Measurements from ENCODE around the gene SHISAL2B.

Gene SHISAL2B

GRCh38 chr5:64759960-64760660, 69.8 kb downstream of the SHISAL2B start:
- TF ChIP-seq POLR2A (IDR thresholded peaks at IDR 0.05; ENCODE audit: extremely low read depth, insufficient read length), result no peak
- no peak overlapping the region for H3K4me3 ChIP-seq (ENCODE audit: low read depth, low read length)
- DNase-seq (ENCODE audit: low read depth), result no peak

GRCh38 chr5:64763948-64764503, 73.7 kb downstream of the SHISAL2B start:
- no peak for DNase-seq (ENCODE audit: low read depth)
- no peak overlapping the region for H3K4me3 ChIP-seq (ENCODE audit: low read depth, low read length)
- TF ChIP-seq POLR2A (IDR thresholded peaks at IDR 0.05; ENCODE audit: extremely low read depth, insufficient read length) (no peak), MYC (IDR thresholded peaks at IDR 0.05; ENCODE audit: low read depth, low read length) (no peak)
- TF ChIP-seq, protein P1, sequence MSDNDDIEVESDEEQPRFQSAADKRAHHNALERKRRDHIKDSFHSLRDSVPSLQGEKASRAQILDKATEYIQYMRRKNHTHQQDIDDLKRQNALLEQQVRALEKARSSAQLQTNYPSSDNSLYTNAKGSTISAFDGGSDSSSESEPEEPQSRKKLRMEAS (IDR thresholded peaks at IDR 0.05; ENCODE audit: low read depth, low read length), result no peak
- TF ChIP-seq, protein P2, sequence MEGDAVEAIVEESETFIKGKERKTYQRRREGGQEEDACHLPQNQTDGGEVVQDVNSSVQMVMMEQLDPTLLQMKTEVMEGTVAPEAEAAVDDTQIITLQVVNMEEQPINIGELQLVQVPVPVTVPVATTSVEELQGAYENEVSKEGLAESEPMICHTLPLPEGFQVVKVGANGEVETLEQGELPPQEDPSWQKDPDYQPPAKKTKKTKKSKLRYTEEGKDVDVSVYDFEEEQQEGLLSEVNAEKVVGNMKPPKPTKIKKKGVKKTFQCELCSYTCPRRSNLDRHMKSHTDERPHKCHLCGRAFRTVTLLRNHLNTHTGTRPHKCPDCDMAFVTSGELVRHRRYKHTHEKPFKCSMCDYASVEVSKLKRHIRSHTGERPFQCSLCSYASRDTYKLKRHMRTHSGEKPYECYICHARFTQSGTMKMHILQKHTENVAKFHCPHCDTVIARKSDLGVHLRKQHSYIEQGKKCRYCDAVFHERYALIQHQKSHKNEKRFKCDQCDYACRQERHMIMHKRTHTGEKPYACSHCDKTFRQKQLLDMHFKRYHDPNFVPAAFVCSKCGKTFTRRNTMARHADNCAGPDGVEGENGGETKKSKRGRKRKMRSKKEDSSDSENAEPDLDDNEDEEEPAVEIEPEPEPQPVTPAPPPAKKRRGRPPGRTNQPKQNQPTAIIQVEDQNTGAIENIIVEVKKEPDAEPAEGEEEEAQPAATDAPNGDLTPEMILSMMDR (IDR thresholded peaks at IDR 0.05; ENCODE audit: low read depth, low read length), result no peak

GRCh38 chr5:64765804-64766504, 75.7 kb downstream of the SHISAL2B start:
- no peak for TF ChIP-seq MYC (IDR thresholded peaks at IDR 0.05; ENCODE audit: low read depth, low read length)
- TF ChIP-seq, protein P1 (IDR thresholded peaks at IDR 0.05; ENCODE audit: low read depth, low read length), result no peak
- no peak for TF ChIP-seq POLR2A (IDR thresholded peaks at IDR 0.05; ENCODE audit: extremely low read depth, insufficient read length)
- TF ChIP-seq, protein P2 (IDR thresholded peaks at IDR 0.05; ENCODE audit: low read depth, low read length), result no peak
- H3K4me3 ChIP-seq (ENCODE audit: low read depth, low read length), result no peak overlapping the region
- DNase-seq (ENCODE audit: low read depth), result no peak

DNA sequence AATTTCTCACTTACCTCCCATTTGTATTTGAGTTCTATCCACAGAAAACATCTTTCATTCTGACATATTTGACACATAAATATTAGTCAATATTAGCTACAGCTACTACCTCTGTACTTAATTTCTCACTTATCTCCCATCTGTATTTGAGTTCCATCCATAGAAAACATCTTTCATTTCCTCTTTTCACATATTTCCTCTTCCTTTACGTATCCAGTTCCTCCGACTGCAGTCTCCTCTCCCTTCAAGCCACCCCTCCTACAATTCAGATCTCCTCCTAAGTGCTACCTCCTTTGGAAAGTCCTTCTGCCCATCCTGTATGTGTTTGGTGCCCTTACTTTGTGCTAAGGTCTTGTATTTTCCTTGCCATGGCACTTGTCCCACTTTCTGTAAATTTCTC, 76.6 kb downstream of the SHISAL2B start:
- TF ChIP-seq, protein P1 (IDR thresholded peaks at IDR 0.05; ENCODE audit: low read depth, low read length), result no peak
- TF ChIP-seq, protein P2 (IDR thresholded peaks at IDR 0.05; ENCODE audit: low read depth, low read length), result no peak
- no peak for TF ChIP-seq POLR2A (IDR thresholded peaks at IDR 0.05; ENCODE audit: extremely low read depth, insufficient read length)
- no peak for TF ChIP-seq MYC (IDR thresholded peaks at IDR 0.05; ENCODE audit: low read depth, low read length)
- peak overlapping the region; percentile 89 for H3K4me3 ChIP-seq (ENCODE audit: low read depth, low read length)
- no peak for DNase-seq (ENCODE audit: low read depth)
